Stomach (tissue), 9 donors: Measurements from ENCODE around the gene AXL. TPM values are rescaled to one million over a fixed set of nuclear protein-coding genes. Genes with fewer than 3 reads are reported as not detected.

Source experiments
- DNase-seq, 2 donors: peaks; one replicate each; pipeline versions ENCODE4 v3.0.0 to v3.0.0-alpha.2; 2013 to 2019
- H3K27ac ChIP-seq, 5 donors: fragments of 200-600 bp in 4 of 5; sonication (generic) in 4 of 5; one replicate each; pipeline ENCODE4 v1.5.1; 2013 to 2019; ENCODE audit warnings: mild to moderate bottlenecking in 1 of 5, moderate library complexity in 1 of 5
- H3K27me3 ChIP-seq, 3 donors: fragments of 200-600 bp; sonication (generic); one replicate each; pipeline ENCODE4 v1.5.1; 2017 to 2019; ENCODE audit warnings: mixed run types in 1 of 3
- H3K36me3 ChIP-seq, 4 donors: fragments of 200-600 bp; sonication (generic); 1 replicate in 3 of 4; 2 replicates in 1 of 4; pipeline ENCODE4 v1.5.1; 2016 to 2019
- H3K4me1 ChIP-seq, 4 donors: fragments of 200-600 bp; sonication (generic); one replicate each; pipeline ENCODE4 v1.5.1; 2016 to 2019
- H3K4me3 ChIP-seq, 4 donors: fragments of 200-600 bp; sonication (generic) in 3 of 4; one replicate each; pipeline ENCODE4 v1.5.1; 2016 to 2019; ENCODE audit warnings: mild to moderate bottlenecking in 1 of 4
- H3K9me3 ChIP-seq, 4 donors: fragments of 200-600 bp; sonication (generic); one replicate each; pipeline ENCODE4 v1.5.1; 2016 to 2019
- EP300 ChIP-seq: sonication (generic); formaldehyde crosslinking; IDR thresholded peaks from one replicate; pipeline ENCODE4 v1.6.1; 2017; ENCODE audit warnings: antibody characterized with exemption
- POLR2A ChIP-seq, 4 donors: fragments of 450-650 bp; IDR thresholded peaks; one replicate each; pipeline ENCODE4 v1.6.1; 2016; ENCODE audit warnings: antibody characterized with exemption in 4 of 4, control low read depth in 2 of 4, mild to moderate bottlenecking in 1 of 4, moderate library complexity in 1 of 4
- POLR2AphosphoS5 ChIP-seq, 3 donors: sonication (generic); formaldehyde crosslinking; IDR thresholded peaks; one replicate each; pipeline ENCODE4 v1.6.1; 2016; ENCODE audit warnings: antibody characterized with exemption in 3 of 3
- WGBS, 5 donors: extraction: QIAGEN DNeasy Blood & Tissue Kit in 3 of 5; methylation state at CpG; one replicate each; pipeline versions ENCODE4 v1.1.5 to v1.1.7; 2013 to 2018; 5-methylcytosine and 5-hydroxymethylcytosine counted together
- intact Hi-C: fragments of 100-400 bp; cut with DNase I; formaldehyde crosslinking; loops from one replicate; pipeline ENCODE4 v1.15.1; 2023; ENCODE audit warnings: low total_unique reads
- polyA plus RNA-seq, 3 donors: library from polyadenylated mRNA; stranded (reverse); fragments of 200-250 nt; gene quantifications; one replicate each; pipeline ENCODE4 v1.2.3, GENCODE V29; 2013
- total RNA-seq, 5 donors: library from RNA; depleted of rRNA; stranded (reverse); fragments of >200 nt; gene quantifications; one replicate each; pipeline versions ENCODE4 v1.1.0 to v1.2.3, GENCODE V29; 2014 to 2016
- TF ChIP-seq, protein P1 (sequence below), 7 experiments: fragments of 450-650 bp in 4 of 7; fragments of 200-600 bp in 3 of 7; sonication (generic) in 3 of 7; IDR thresholded peaks; one replicate each; pipeline ENCODE4 v1.5.1; 2016 to 2019; ENCODE audit warnings: antibody characterized with exemption in 7 of 7, control low read depth in 2 of 7, mild to moderate bottlenecking in 1 of 7
- donor health status: healthy with polysubstance abuse.
- donor health status: Bipolar disorder and iron deficiency.
- donor health status: healthy.

The AXL gene
- total and polyA plus RNA-seq, 8 donors, result 6.1 to 48.7 (median 22.8) TPM

DNA sequence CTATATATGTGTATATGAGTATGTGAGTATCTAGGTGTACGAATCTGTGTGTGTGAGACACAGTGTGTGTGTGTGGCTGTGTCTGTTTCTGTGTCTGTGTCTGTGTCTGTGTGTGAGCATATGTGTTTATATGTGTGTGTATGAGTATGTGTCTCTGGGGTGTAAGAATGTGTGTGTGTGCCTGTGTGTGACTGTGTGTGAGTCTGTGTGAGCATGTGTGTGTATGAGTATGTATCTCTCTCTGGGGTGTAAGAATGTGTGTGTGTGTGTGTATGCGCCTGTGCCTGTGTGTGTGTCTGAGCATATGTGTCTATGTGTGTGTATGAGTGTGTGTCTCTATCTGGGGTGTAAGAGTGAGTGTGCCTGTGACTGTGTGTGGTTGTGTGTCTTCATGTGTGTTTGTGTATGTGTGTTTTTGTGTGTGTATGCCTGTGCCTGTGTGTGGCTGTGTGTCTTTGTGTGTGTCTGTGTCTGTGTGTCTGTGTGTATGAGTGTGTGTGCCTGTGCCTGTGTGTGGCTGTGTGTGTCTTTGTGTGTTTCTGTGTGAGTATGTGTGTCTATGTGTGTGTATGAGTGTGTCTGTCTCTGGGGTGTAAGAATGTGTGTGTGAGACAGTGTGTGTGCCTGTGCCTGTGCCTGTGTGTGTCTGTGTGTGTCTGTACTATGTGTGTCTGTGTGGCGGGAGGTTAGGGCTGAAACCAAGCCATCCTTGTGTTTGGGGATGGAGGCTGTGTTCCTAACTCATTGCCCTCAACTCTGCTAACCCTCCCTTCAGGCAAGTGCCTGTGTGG lies 11.2 kb downstream of the AXL start:
- DNase-seq, result no peak
- Histone ChIP-seq H3K36me3 (peaks cover 0 to 41% (median 21%) of the 10 kb centered on the region in 4 donors), H3K27ac (no peak overlapping the region), H3K4me1 (peaks cover 15 to 31% (median 17%) of the 10 kb centered on the region in 4 donors), H3K9me3 (no peaks in the 10 kb centered on the region), H3K27me3 (peaks cover 0 to 11% (median 8%) of the 10 kb centered on the region in 3 donors), H3K4me3 (no peak overlapping the region)
- WGBS, 5 donors, result 91 to 100% (median 92%) methylated on average over 2 to 3 of the region's 3 CpGs
- TF ChIP-seq POLR2A (IDR thresholded peaks at IDR 0.05), result no peak
- no peak for TF ChIP-seq POLR2AphosphoS5 (IDR thresholded peaks at IDR 0.05)
- TF ChIP-seq, protein P1, sequence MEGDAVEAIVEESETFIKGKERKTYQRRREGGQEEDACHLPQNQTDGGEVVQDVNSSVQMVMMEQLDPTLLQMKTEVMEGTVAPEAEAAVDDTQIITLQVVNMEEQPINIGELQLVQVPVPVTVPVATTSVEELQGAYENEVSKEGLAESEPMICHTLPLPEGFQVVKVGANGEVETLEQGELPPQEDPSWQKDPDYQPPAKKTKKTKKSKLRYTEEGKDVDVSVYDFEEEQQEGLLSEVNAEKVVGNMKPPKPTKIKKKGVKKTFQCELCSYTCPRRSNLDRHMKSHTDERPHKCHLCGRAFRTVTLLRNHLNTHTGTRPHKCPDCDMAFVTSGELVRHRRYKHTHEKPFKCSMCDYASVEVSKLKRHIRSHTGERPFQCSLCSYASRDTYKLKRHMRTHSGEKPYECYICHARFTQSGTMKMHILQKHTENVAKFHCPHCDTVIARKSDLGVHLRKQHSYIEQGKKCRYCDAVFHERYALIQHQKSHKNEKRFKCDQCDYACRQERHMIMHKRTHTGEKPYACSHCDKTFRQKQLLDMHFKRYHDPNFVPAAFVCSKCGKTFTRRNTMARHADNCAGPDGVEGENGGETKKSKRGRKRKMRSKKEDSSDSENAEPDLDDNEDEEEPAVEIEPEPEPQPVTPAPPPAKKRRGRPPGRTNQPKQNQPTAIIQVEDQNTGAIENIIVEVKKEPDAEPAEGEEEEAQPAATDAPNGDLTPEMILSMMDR (IDR thresholded peaks at IDR 0.05), result no peak
- no peak for TF ChIP-seq EP300
- intact Hi-C loops, result no loop called here

DNA sequence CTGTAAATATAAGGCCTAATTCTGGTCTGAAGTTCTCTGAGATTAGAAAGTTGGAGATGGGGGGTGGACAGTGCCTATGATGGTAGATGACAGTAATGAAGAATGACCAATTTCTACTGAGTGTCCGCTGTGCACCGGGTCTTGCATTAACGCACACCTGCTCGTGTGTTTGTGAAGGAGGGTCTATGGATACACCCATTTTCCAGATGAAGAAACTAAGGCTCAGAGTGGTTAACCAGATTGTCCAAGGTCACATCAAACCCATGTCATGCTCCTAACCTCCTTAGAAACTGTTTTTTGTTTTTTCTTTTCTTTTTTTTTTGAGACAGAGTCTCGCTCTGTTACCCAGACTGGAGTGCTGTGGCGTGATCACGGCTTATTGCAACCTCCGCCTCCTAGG lies 13.7 kb downstream of the AXL start:
- no peak for DNase-seq

DNA sequence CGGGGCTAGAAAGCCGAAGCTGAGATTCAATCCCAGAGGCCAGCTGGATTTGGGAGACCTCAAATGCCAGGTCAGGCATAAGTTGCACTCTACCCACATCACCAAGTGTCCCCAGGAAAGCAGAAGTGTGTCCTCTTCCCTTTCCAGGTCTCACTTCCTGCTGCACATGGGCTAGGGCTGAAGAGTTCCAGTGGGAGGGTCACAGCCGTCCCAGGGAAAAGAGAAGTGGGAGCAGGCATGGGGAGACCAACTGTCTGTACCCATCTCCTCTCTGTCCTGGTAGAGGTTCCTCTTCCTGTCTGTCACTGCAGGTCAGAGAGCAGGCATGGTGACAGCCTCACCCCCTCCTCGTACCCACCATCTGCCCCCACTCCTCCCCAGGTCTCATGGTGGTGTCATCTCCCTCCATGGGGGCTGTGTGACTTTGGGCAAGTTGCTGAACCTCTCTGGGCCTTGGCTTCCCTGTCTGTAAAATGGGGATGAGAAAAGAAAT lies 14.8 kb downstream of the AXL start:
- 64 to 80% (median 72%) methylated on average over 4 of the region's 4 CpGs for WGBS, 5 donors
- H3K4me3 ChIP-seq, result no peak overlapping the region
- TF ChIP-seq POLR2AphosphoS5 (IDR thresholded peaks at IDR 0.05), result no peak
- TF ChIP-seq POLR2A (IDR thresholded peaks at IDR 0.05), result no peak
- TF ChIP-seq EP300, result no peak
- TF ChIP-seq, protein P1 (IDR thresholded peaks at IDR 0.05), result no peak
- peaks cover 0 to 5% (median 0%) of the 10 kb centered on the region in 4 donors for H3K4me1 ChIP-seq
- H3K36me3 ChIP-seq, result peaks cover 0 to 69% (median 44%) of the 10 kb centered on the region in 4 donors
- no peaks in the 10 kb centered on the region for H3K27me3 ChIP-seq
- H3K9me3 ChIP-seq, result no peaks in the 10 kb centered on the region
- peak in 1 of 2 donors; percentile 31 for DNase-seq
- intact Hi-C loops, result no loop called here
- peak overlapping the region in 1 of 5 donors; percentile 44 for H3K27ac ChIP-seq

More for the DNA sequence above, 13.7 kb downstream of the AXL start:
- no peak for TF ChIP-seq POLR2AphosphoS5 (IDR thresholded peaks at IDR 0.05)
- TF ChIP-seq, protein P1 (IDR thresholded peaks at IDR 0.05), result no peak
- no peak for TF ChIP-seq EP300
- TF ChIP-seq POLR2A (IDR thresholded peaks at IDR 0.05), result no peak
- Histone ChIP-seq H3K36me3 (peaks cover 0 to 58% (median 33%) of the 10 kb centered on the region in 4 donors), H3K4me1 (peaks cover 0 to 6% (median 0%) of the 10 kb centered on the region in 4 donors), H3K9me3 (no peaks in the 10 kb centered on the region), H3K27me3 (no peaks in the 10 kb centered on the region), H3K4me3 (no peak overlapping the region), H3K27ac (no peak overlapping the region)
- 87 to 98% (median 91%) methylated on average over 8 of the region's 8 CpGs for WGBS, 5 donors
- intact Hi-C loops, result no loop called here

DNA sequence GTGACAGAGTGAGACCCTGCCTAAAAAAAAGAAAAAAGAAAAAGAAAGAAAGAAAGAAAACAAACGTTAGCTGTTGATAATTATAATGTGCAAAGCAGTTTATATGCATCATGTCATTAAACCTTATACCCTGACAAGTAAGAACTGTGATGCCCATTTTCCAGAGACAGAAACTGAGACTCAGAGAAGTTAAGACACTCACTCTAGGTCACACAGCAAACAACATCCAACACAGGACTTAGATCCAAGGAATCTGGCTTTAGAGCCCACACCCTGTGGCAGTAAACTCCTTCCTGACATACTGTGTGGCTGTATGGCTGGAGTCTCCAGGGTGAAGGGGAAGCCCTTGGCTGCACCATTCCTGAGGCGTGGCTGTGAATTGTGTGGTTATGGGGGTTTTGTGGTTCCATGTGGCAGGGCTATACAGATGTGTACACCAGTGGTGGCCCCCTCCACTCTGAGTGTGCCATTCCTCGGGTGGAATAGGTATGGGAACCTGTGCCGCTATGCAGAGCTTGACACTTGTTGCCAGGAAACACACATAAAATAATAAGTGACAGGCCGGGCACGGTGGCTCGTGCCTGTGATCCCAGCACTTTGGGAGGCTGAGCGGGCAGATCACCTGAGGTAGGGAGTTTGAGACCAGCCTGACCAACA lies 15.6 kb downstream of the AXL start:
- 81 to 85% (median 83%) methylated on average over 8 of the region's 8 CpGs for WGBS, 5 donors
- Histone ChIP-seq H3K4me1 (no peaks in the 10 kb centered on the region), H3K36me3 (peaks cover 6 to 77% (median 52%) of the 10 kb centered on the region in 4 donors), H3K4me3 (no peak overlapping the region), H3K9me3 (no peaks in the 10 kb centered on the region), H3K27ac (no peak overlapping the region), H3K27me3 (no peaks in the 10 kb centered on the region)
- TF ChIP-seq POLR2AphosphoS5 (IDR thresholded peaks at IDR 0.05), result no peak
- TF ChIP-seq EP300, result no peak
- TF ChIP-seq POLR2A (IDR thresholded peaks at IDR 0.05), result no peak
- TF ChIP-seq, protein P1 (IDR thresholded peaks at IDR 0.05), result no peak
- intact Hi-C loops, result no loop called here
- DNase-seq, result no peak
